Embryonic facial prominence (tissue), 1 donor: ENCODE data around the gene ZNF419.
"Not testable (repeated sequence)": the region's sequence is repeated elsewhere in the genome, so short reads cannot be mapped to it uniquely, and the experiment has no call there.

Source experiments
- DNase-seq: peaks from one replicate; pipeline ENCODE4 v3.0.0-alpha.2; 2016; ENCODE audit errors: extremely low spot score

The ZNF419 gene

GRCh38 chr19:57487477-57488298 is at the start of gene ZNF419:
ZNF419 (plus strand) TSS chr19:57487750; CDS start chr19:57487951, 201 bp downstream.
- peak; percentile 77 for DNase-seq

GRCh38 chr19:57437931-57438330 is 49.6 kb upstream of the ZNF419 start:
- no peak for DNase-seq

- no peak for DNase-seq
Observed at GRCh38 chr19:57438925-57439324, 48.6 kb upstream of the ZNF419 start.

- no peak for DNase-seq
Observed at GRCh38 chr19:57441979-57442752, 45.4 kb upstream of the ZNF419 start.

- no peak for DNase-seq
Observed at GRCh38 chr19:57443121-57443696, 44.3 kb upstream of the ZNF419 start.

GRCh38 chr19:57452307-57452706 is 35.2 kb upstream of the ZNF419 start:
- DNase-seq = no peak

- no peak for DNase-seq
Observed at GRCh38 chr19:57465680-57466381, 21.7 kb upstream of the ZNF419 start.

- DNase-seq = no peak
Observed at GRCh38 chr19:57466489-57466888, 21.1 kb upstream of the ZNF419 start.

GRCh38 chr19:57473646-57474045 is 13.9 kb upstream of the ZNF419 start:
- DNase-seq = no peak

- peak; percentile 88 for DNase-seq
Observed at GRCh38 chr19:57477191-57478008, 10.2 kb upstream of the ZNF419 start, which contains the start of gene ZNF772. ZNF772 (minus strand) TSS chr19:57477566; CDS start chr19:57477309, 257 bp downstream.

- DNase-seq = not testable (repeated sequence)
Observed at GRCh38 chr19:57488299-57488644, 722 bp downstream of the ZNF419 start.

- not testable (repeated sequence) for DNase-seq
Observed at GRCh38 chr19:57499332-57499679, 11.8 kb downstream of the ZNF419 start.

GRCh38 chr19:57499680-57500395 is 12.3 kb downstream of the ZNF419 start, which contains the start of gene ZNF773:
ZNF773 (plus strand) TSS chr19:57499938; CDS start chr19:57500081, 143 bp downstream.
- DNase-seq = peak; percentile 83

GRCh38 chr19:57500400-57500799 is 12.8 kb downstream of the ZNF419 start:
- not testable (repeated sequence) for DNase-seq

- DNase-seq = no peak
Observed at GRCh38 chr19:57506163-57506562, 18.6 kb downstream of the ZNF419 start.

GRCh38 chr19:57511484-57511883 is 23.9 kb downstream of the ZNF419 start:
- no peak for DNase-seq

GRCh38 chr19:57512845-57513244 is 25.3 kb downstream of the ZNF419 start:
- no peak for DNase-seq

- no peak for DNase-seq
Observed at GRCh38 chr19:57515255-57515654, 27.7 kb downstream of the ZNF419 start.

- not testable (repeated sequence) for DNase-seq
Observed at GRCh38 chr19:57518021-57518420, 30.5 kb downstream of the ZNF419 start.
